NCI-H774 (cell line): ENCODE data around the gene ZSWIM8.
"Not testable (repeated sequence)": the region's sequence is repeated elsewhere in the genome, so short reads cannot be mapped to it uniquely, and the experiment has no call there.

ENCODE experiments used
- DNase-seq: peaks from one replicate; lab custom pipeline; 2025; lab: John Stamatoyannopoulos, UW

Gene ZSWIM8

GRCh38 chr10:73814276-73814895 is 29.0 kb downstream of the ZSWIM8 start:
- no peak for DNase-seq

- no peak for DNase-seq
These were observed 29.7 kb downstream of the ZSWIM8 start for GRCh38 chr10:73814896-73815718.

- DNase-seq = no peak
These were observed 30.3 kb downstream of the ZSWIM8 start for GRCh38 chr10:73815719-73816030.

- no peak for DNase-seq
These were observed 31.7 kb downstream of the ZSWIM8 start for GRCh38 chr10:73816917-73817729.

- no peak for DNase-seq
These were observed 32.4 kb downstream of the ZSWIM8 start for GRCh38 chr10:73817826-73818225.

GRCh38 chr10:73818402-73818801 is 33.0 kb downstream of the ZSWIM8 start:
- no peak for DNase-seq

- no peak for DNase-seq
These were observed 33.7 kb downstream of the ZSWIM8 start for GRCh38 chr10:73819081-73819480.

GRCh38 chr10:73819513-73820093 is 34.2 kb downstream of the ZSWIM8 start:
- no peak for DNase-seq

GRCh38 chr10:73823391-73823790 is 38.0 kb downstream of the ZSWIM8 start:
- no peak for DNase-seq

GRCh38 chr10:73824146-73824725 is 38.8 kb downstream of the ZSWIM8 start:
- no peak for DNase-seq

- no peak for DNase-seq
These were observed 42.1 kb downstream of the ZSWIM8 start for GRCh38 chr10:73827346-73828089.

GRCh38 chr10:73828161-73828560 is 42.8 kb downstream of the ZSWIM8 start:
- DNase-seq = no peak

GRCh38 chr10:73829090-73829489 is 43.7 kb downstream of the ZSWIM8 start:
- not testable (repeated sequence) for DNase-seq

- no peak for DNase-seq
These were observed 51.1 kb downstream of the ZSWIM8 start for GRCh38 chr10:73836427-73836980.

GRCh38 chr10:73837072-73837471 is 51.7 kb downstream of the ZSWIM8 start:
- no peak for DNase-seq

- no peak for DNase-seq
These were observed 52.7 kb downstream of the ZSWIM8 start for GRCh38 chr10:73838008-73838567.

GRCh38 chr10:73838827-73839226 is 53.4 kb downstream of the ZSWIM8 start:
- no peak for DNase-seq

- no peak for DNase-seq
These were observed 54.0 kb downstream of the ZSWIM8 start for GRCh38 chr10:73839276-73839966.

- DNase-seq = no peak
These were observed 54.6 kb downstream of the ZSWIM8 start for GRCh38 chr10:73840056-73840402.

- no peak for DNase-seq
These were observed 55.1 kb downstream of the ZSWIM8 start for GRCh38 chr10:73840403-73841060.
